IPS DF 6.9 (cell line): ENCODE results near the gene TNFAIP8L3.

ENCODE experiments used
- DNase-seq: peaks from one replicate; pipeline ENCODE4 v3.0.0-alpha.2; 2013; ENCODE audit warnings: low read depth, low spot score
- H3K27ac ChIP-seq: one replicate; pipeline ENCODE4 v1.5.1; 2013; ENCODE audit warnings: low read length, control low read depth
- H3K27me3 ChIP-seq: 2 replicates; pipeline ENCODE4 v1.6.1; 2013; ENCODE audit warnings: mild to moderate bottlenecking, low read length; ENCODE audit not compliant: control insufficient read depth, insufficient read depth
- H3K36me3 ChIP-seq: 2 replicates; pipeline ENCODE4 v1.6.1; 2013; ENCODE audit warnings: low read length; ENCODE audit not compliant: control insufficient read depth, insufficient read depth
- H3K4me1 ChIP-seq: 2 replicates; pipeline ENCODE4 v1.6.1; 2013; ENCODE audit warnings: low read length; ENCODE audit not compliant: control insufficient read depth, insufficient read depth
- H3K4me3 ChIP-seq: 2 replicates; pipeline ENCODE4 v1.5.1; 2013; ENCODE audit warnings: mild to moderate bottlenecking, low read length
- H3K9me3 ChIP-seq: 2 replicates; pipeline ENCODE4 v1.6.1; 2013; ENCODE audit warnings: low read length, inconsistent platforms; ENCODE audit not compliant: control insufficient read depth, insufficient read depth
- WGBS: extraction: QIAGEN DNeasy Blood & Tissue Kit; methylation state at CpG from one replicate; pipeline ENCODE4 v1.1.7; 2013; ENCODE audit warnings: mixed read lengths, missing lambda C conversion rate; ENCODE audit not compliant: insufficient read length, insufficient coverage; 5-methylcytosine and 5-hydroxymethylcytosine counted together

Gene TNFAIP8L3

DNA sequence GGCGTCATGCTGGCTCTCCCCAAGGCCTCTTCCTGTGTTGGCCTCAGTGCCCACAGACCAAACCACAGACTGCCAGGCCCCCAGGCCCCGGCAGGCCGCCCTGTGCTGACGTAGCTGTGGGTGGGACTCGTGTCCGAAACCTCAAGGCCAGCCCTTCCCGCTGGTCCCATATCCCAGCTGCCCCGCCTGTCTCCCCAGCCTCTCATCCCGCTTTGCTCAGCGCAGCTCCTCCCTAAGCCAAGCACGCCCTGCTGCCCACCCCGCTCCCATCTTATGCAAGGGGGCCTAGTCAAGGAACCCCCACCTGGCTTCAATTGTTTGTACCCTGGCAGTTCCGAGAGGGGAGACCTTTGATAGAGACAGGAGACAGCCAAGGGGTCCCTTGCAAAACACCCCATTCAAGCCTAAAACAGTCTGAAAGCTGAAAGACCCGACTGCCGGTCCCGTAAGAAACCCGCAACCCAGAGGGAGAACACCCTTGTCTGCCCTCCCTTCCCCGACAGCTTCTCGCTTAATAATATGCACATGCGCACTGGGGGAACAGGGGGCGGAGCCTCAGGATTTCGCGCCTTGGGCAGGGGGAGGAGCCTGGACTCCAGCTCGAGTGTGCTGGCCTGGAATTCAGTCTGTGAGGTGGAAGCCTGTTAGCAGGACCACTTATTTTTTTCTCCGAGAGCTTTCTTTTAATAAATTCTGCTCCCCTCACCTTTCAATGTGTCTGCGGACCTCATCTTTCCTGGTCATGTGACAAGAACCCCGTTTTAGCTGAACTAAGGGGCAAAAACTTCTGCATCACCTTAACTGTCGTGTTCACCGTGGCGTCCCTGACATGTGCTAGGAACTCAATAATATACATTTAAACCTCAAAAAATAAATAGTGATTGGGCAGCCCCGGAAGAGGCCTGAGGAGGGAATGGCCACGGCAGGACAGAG lies 17.2 kb downstream of the TNFAIP8L3 start:
- no peaks in the 10 kb centered on the region for H3K4me1 ChIP-seq
- H3K27ac ChIP-seq = no peak overlapping the region
- no peaks in the 10 kb centered on the region for H3K36me3 ChIP-seq
- H3K9me3 ChIP-seq = no peaks in the 10 kb centered on the region
- no peaks in the 10 kb centered on the region for H3K27me3 ChIP-seq
- DNase-seq = peak; percentile 58
- WGBS = no CpG with 5 or more reads among the region's 32 CpGs
- H3K4me3 ChIP-seq = no peak overlapping the region

DNA sequence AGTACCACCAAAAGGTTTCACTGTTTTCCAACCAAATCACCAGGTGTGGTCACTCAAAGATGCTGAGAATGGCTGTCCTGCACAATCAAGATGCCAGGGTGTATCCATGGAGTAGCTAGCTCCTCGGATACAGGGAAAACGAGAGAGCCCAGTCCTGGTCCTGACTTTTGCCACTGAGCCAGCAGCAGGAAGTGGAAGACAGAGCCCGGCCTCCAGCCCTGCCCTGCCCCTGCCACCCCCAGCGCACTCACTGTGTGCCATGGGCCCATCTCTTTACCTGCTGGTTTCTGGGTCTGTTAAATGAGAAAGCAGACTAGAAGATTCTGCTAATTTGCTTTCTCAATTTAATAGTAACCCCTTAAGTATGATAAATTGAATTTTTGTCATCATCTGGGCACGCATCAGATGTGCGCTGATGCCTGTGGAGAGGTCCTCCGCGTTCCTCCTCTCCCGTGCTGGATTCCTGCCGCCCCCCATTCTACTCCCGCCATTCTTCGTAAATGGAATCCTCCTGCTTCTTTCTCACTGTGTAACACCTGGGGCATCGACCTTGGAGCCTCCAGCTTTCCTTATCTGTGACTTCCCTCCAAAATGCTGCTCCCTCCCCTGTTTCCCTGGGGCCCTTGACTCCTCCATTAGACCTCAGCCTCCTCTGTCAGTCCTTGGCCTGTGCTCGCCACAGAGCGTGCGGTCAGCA lies 18.0 kb downstream of the TNFAIP8L3 start:
- Histone ChIP-seq H3K9me3 (no peaks in the 10 kb centered on the region), H3K27ac (no peak overlapping the region), H3K4me3 (no peak overlapping the region), H3K27me3 (no peaks in the 10 kb centered on the region), H3K4me1 (no peaks in the 10 kb centered on the region), H3K36me3 (no peaks in the 10 kb centered on the region)
- WGBS = no CpG with 5 or more reads among the region's 16 CpGs
- no peak for DNase-seq

DNA sequence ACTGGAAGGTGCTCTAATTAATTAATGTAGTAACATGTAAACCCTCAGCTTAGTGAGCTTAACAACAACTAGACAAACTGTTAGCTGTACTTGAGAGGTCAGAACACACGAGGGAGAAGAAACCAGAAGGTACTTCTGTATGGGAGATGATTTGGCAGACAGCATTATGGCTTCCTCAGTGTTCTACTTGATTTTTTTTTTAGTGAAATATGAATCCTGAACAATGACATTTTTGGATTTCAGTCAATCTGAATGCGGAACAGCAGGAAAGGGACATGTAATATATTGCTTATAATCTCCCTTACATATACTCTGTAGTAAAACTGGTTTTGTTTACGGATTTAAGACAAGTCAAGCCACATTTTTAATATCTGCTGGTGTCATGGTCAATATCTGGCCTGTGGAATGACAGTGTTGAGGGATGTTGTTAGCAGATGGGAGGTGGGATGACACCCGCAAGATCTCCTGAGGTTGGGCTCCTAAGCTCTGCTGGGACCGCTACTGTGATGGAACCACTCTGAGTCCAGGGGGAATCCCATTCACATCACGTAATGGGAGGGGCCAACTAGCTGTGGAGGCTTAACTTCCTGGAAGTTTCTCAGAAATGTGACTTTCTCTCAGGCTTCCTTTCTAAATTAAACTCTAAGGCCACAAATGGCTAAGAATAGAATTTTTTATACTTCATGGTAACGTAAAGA lies 18.7 kb downstream of the TNFAIP8L3 start:
- no peak for DNase-seq
- H3K4me1 ChIP-seq = no peaks in the 10 kb centered on the region
- no peaks in the 10 kb centered on the region for H3K9me3 ChIP-seq
- no peaks in the 10 kb centered on the region for H3K27me3 ChIP-seq
- WGBS = no CpG with 5 or more reads among the region's 7 CpGs
- H3K36me3 ChIP-seq = no peaks in the 10 kb centered on the region
- no peak overlapping the region for H3K27ac ChIP-seq
- no peak overlapping the region for H3K4me3 ChIP-seq

DNA sequence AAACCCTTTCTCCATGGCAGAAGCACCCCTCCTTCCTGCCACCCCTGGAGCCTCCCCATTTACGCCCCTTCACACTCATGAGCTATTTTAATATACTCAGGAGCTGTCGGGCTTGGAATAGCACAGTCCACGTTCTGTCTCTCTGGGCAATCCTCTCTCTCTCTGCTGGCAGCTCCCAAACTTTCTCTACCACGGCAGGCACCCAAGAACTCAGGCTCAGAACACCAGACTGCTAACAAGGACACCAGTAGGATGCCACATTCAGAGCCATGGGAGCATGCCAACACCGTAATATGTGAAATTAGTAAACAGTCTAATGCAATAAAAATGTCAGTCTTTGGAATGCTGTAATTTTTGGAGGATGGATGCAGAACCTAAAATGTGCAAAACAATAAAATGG lies 19.3 kb downstream of the TNFAIP8L3 start:
- no peaks in the 10 kb centered on the region for H3K4me1 ChIP-seq

DNA sequence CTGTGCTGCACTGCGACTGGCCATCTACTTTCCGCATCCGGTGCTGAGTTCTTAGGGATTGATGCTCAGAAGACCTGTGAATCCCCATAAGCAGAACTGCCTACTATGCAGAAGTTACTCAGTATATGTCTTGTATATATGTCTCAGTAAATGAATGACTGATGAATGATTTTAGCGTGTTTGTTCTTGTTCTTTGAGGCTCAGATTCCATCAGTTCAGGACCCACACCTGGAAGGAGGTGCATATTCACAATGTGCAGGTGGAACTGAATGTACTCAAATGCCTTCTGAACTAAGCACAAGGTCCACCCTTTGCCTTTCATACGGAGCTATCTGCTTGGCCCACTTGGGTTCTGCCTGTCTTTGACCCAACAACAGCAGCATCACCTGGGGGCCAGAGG lies 19.8 kb downstream of the TNFAIP8L3 start:
- Histone ChIP-seq H3K4me1 (no peaks in the 10 kb centered on the region), H3K4me3 (no peak overlapping the region), H3K36me3 (no peaks in the 10 kb centered on the region), H3K27ac (no peak overlapping the region), H3K9me3 (no peaks in the 10 kb centered on the region), H3K27me3 (no peaks in the 10 kb centered on the region)
- no peak for DNase-seq
- WGBS = no CpG with 5 or more reads among the region's 5 CpGs

More for the DNA sequence above, 19.3 kb downstream of the TNFAIP8L3 start:
- no peaks in the 10 kb centered on the region for H3K9me3 ChIP-seq
- no peaks in the 10 kb centered on the region for H3K27me3 ChIP-seq
- DNase-seq = no peak
- H3K4me3 ChIP-seq = no peak overlapping the region
- no peak overlapping the region for H3K27ac ChIP-seq
- WGBS = no CpG with 5 or more reads among the region's 5 CpGs
- no peaks in the 10 kb centered on the region for H3K36me3 ChIP-seq

DNA sequence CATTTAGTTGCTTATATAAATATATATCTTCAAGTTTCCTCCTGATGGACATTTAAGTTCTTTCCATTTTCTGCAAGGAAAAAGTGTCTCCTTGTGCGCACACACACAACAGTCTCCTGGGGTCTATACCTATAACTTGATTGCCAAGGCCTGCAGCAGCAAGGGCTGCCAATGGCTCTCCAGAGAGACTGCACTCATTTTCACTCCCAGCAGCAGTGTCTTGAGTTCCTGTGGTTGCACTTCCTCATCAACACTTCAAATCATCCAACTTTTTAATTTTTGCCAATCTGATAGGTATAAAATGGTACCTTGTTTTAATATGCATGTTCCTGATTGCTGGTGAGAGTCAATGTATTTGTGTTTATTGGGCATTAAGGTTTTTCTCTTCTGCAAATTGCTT lies 23.1 kb downstream of the TNFAIP8L3 start:
- Histone ChIP-seq H3K4me1 (no peaks in the 10 kb centered on the region; the same call in 1 of the 2 replicates), H3K4me3 (no peak overlapping the region), H3K27ac (no peak overlapping the region), H3K9me3 (no peaks in the 10 kb centered on the region), H3K27me3 (no peaks in the 10 kb centered on the region), H3K36me3 (no peaks in the 10 kb centered on the region)
- no peak for DNase-seq
- WGBS = no CpG with 5 or more reads among the region's 1 CpG

DNA sequence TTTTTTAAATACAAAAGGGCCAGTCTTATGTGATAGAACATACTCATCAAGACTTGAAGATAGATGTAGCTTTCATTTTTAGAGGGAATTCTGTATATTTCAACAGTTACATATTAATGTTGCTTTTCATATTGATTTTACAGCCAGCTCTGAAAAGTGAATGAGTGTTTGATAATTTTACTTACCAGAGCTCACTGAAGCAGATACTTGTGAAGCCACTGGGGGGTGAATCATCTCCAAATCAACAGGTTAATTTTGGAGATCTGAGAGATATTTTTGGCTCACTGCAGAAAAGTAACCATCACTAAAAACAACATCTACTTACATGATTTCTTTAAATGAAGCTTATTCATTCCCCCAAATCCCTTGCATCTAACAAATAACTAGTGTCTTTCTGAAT lies 24.7 kb downstream of the TNFAIP8L3 start:
- Histone ChIP-seq H3K36me3 (no peaks in the 10 kb centered on the region), H3K4me3 (no peak overlapping the region), H3K27ac (no peak overlapping the region), H3K27me3 (no peaks in the 10 kb centered on the region), H3K9me3 (no peaks in the 10 kb centered on the region), H3K4me1 (no peaks in the 10 kb centered on the region; the same call in 1 of the 2 replicates)
- no peak for DNase-seq

DNA sequence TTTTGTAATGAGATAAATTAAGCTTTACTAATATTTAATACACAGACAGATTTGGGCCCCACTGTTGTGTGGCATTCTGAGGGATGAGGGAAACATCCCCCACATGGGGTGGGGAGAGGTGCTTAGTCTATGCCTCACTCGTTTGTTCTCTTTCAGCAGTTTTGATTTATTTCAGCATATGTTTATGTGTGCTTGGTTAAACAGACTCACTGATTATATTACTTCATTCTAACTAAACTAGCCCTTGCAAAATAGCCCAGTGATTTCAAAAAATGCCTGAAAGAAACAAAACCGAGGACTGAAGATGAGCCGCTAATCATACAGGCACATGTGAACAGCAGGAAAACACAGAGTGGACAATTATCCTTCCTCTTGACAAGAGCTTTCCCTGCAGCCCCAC lies 27.2 kb downstream of the TNFAIP8L3 start:
- Histone ChIP-seq H3K27ac (no peak overlapping the region), H3K4me1 (no peaks in the 10 kb centered on the region; the same call in 1 of the 2 replicates), H3K4me3 (no peak overlapping the region), H3K27me3 (no peaks in the 10 kb centered on the region), H3K36me3 (no peaks in the 10 kb centered on the region), H3K9me3 (no peaks in the 10 kb centered on the region)
- WGBS = no CpG with 5 or more reads among the region's 3 CpGs
- DNase-seq = no peak

DNA sequence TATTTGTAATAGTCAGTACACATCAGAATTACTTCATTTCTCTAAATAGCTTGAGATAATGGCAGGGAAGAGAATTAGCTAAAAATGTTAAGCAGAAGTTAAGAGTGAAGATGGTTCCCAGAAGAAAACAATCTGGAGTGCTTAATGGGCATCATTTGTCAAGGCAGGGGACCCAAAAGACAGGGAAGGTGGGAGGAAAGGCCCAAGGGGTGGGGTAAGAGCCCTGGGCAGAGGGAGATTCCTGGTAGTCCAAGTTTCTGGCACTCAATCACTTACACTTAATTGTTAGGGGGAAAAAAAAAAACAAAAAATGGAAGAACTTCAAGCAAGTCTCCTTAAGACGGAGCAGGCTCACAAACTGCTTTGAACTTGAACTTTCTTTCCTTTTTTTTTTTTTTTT lies 28.9 kb downstream of the TNFAIP8L3 start:
- Histone ChIP-seq H3K9me3 (no peaks in the 10 kb centered on the region), H3K36me3 (no peaks in the 10 kb centered on the region), H3K27ac (no peak overlapping the region), H3K4me3 (no peak overlapping the region), H3K27me3 (no peaks in the 10 kb centered on the region), H3K4me1 (no peaks in the 10 kb centered on the region; the same call in 1 of the 2 replicates)
- WGBS = no CpG with 5 or more reads among the region's 1 CpG
- DNase-seq = no peak

DNA sequence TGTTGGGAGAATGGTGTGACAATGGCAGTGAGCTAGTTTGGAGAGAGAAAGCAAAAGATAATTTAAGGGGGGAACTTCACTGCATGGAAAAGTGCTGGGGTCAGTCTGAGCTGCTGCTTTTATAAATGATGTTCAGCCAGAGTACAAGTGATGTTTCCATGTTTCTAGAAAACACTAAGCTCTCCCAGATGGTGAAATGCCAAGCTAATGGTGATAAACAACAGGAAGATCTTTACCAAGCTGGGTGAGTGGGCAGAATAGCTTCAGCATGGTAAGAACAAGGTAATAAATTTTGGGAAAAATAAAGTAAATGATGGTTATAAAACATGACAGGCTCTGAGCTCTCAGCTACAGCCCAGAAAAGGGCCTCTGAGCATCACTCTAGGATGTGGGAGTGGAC lies 29.4 kb downstream of the TNFAIP8L3 start:
- H3K4me1 ChIP-seq = no peaks in the 10 kb centered on the region; the same call in 1 of the 2 replicates
- H3K27me3 ChIP-seq = no peaks in the 10 kb centered on the region
- H3K9me3 ChIP-seq = no peaks in the 10 kb centered on the region
- H3K36me3 ChIP-seq = no peaks in the 10 kb centered on the region
- no peak for DNase-seq
- no peak overlapping the region for H3K27ac ChIP-seq
- no peak overlapping the region for H3K4me3 ChIP-seq
